Right kidney (tissue), 1 donor: ENCODE measurements around the gene TECPR1.
"Not testable (repeated sequence)": the region's sequence is repeated elsewhere in the genome, so short reads cannot be mapped to it uniquely, and the experiment has no call there.

ENCODE experiments used
- DNase-seq: peaks from one replicate; pipeline ENCODE4 v3.0.0-alpha.2; 2016

Gene TECPR1

DNA sequence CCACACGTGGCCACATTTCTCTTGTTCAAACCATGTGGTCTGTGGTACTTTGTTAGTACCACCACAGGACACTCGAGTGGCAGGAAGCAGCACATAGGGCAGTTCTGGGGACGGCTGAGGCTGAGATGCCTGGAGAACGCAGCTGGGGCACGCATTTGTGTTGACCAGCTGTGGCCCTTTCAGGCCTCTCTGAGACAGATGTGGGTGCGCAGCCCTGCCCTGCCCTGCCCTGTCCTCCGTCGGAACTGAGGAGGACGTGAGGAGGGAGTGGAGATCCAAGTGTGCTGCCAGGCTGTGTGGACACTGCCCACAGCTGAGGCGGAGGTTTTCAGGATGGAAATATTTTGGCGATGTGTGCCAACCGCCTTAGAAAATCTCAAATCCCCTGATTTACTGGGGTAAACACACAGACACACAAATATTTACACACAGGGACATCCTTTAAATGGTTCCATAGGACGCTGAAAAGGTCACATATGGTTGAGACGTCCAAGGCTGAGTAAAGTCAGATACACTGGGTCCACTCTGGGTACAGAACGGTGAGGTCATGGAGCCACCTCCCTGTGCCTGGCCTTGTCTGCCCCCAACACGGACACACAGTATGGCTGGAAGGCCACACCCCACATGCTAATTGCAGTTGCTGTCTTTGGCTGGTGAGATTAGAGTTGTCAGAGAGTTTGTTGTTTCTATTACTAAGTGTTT is 26.0 kb downstream of the TECPR1 start:
- DNase-seq = no peak

DNA sequence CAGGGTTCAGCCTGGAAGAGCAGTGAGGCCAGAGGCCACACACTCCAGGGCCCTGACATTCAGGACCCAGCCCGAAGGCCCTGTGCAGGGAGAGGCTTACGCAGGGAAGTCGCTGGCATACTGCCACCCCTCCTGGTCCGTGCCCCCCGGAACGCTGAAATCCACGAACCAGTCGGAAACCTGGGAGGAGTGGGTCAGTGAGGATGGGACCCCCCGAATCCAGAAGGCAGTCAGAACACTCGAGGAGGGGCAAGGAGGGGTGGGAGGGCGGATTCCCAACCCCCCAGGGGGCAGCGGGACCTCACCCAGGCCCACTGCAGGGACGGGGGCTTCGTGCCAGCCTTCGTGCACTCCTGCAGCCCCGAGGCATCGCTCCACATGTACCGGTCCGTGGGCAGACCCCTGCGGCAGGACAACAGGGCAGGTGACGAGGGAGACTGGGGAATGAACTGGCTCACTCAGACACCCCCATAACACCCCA is 27.3 kb downstream of the TECPR1 start:
- no peak for DNase-seq

DNA sequence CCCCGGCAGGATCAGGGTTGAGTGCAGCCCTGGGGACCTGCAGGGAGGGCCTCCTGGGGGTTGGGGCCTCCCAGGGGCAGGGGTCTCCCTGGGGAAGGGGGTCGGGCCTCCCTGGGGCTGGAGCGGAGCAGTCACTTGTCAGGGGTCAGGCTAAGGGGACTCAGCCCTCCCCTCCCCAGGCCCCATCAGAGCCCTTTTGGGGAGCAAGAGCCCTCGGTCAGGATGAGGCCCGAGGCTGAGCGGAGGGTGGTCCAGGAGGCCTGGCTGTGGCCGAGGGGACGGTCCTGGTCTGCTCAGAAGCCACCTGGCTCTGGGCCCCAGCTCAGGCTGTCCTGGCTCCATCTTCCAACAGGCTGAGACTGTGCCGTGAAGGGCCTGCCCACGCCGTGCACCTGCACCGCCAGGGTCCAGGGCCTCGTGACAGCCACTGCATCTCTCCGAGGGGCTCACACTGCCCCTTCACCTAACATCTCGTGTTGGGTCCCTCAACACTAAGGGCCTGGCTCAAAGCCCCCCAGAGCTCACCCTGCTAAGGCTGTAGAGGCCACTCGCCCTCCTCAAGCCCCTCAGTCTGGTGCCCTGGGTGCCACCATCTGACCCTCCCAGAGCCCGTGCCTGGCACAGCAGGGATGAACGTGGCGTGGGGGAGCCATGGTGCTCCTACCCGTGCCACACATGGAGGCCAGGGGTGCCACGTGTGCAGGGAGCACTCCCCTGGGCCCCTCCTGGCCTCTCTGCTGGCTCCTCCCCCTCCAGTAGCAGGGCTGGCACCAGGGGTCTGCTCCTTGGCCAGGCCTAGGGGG is 27.9 kb downstream of the TECPR1 start:
- DNase-seq = no peak

DNA sequence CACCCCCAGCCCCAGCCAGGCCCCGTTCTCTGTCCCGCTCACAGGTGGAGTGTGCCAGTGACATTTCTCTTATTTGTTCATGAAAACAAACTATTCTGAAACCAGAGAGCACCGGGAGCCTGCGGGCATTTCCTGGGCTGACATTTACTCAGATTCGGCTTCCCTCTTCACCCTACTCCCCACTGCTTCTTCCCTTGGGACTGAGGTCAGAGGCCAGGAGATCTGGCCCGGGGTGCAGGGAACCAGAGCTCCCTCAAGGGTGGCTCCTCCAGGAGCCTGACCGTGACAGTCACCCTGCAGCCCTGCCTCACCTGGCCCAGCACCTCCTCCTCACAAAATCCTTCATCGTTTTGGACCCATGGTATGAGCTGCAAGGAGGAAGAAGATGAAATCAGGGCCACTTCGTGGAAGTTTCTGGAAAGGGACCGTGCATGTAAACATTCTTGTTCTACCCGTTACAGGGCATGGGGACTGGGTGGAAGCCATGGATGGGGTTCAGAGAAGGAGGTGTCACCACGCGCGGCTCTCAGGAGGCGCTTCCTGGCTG is 28.6 kb downstream of the TECPR1 start:
- DNase-seq = no peak

DNA sequence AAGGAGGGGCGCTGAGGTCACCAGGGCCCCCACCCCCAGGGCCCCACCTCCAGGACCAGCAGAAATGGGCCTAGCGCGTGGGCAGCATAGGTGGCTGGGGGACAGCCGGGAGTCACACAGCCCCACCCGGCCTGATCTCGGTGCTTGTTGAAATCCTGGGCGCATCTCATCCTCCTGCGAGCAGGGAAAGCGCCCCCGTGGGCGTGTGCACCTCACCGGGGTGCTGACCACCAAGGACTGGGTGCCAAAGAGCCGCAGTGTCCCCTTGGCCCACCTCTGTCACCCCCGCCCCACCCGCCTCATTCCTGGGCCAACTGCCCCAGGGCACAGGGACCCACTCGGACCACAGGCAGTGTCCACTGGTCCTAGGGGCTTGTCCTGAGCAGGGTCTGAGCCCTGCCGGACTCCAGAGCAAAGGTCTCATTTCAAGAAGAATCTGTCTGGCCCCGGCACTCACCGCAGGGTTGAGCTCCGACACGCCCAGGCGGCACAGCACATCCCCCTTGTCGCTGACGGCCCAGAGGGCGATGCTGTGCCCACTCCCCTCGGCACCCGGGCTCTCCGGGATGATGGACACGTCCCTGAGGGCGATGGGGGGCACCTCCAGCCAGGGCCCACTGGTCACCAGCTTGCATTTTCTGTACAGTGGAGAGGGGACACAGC is 29.4 kb downstream of the TECPR1 start:
- no peak for DNase-seq

DNA sequence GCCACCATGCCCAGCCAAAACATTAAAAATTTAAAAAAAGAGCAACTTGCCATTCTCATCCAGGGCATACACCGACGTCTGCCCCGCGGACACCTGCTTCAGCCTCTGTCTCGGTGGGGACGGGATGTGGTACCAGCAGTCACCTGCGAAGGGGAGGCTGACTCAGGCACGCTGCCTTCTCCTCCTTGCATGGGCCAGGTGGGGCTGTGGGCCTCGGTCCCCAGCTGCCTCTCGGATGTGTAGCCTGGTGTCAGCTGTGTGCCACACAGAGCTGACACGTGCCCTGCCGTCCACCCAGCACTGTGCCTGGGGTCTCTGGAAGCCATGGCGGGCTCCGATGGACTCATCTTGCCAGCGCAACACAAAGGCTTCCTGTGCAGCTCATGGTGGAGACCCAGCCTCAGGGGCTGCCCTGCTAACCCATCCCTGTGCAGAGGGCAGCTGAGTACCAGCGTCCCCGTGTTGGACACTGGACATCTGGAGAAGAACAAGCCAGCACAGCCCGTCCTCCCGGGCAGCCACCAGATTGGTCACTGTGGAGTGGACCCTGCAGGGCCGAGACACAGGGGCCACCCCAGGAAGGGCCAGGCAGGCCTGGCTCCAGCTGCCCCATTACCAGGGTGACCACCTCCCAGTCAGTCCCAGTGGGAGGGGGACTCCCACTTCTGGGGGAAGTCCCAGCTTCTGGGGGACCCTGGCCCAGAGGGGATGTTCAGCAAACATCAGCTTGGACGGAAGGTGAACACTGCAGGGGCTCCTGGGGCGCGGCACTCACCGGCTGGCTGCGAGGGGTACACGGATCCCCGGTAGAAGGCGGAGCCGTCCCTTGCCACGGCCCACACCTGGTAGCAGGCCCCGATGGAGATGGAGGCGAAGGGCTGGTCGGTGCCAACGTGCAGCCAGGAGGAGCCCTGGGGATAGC is 30.2 kb downstream of the TECPR1 start:
- no peak for DNase-seq

DNA sequence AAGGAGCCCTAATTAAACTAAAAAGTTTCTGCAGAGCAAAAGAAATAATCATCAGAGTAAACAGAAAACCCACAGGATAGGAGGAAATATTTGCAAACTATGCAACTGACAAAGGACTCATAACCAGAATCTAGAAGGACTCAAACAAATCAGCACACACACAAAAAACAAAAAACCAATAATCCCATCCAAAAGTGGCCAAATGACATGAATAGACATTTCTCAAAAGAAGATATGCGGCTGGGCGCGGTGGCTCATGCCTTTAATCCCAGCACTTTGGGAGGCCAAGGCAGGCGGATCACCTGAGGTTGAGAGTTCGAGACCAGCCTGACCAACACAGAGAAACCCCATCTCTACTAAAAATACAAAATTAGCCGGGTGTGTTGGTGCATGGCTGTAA is 32.6 kb downstream of the TECPR1 start:
- DNase-seq = not testable (repeated sequence)

DNA sequence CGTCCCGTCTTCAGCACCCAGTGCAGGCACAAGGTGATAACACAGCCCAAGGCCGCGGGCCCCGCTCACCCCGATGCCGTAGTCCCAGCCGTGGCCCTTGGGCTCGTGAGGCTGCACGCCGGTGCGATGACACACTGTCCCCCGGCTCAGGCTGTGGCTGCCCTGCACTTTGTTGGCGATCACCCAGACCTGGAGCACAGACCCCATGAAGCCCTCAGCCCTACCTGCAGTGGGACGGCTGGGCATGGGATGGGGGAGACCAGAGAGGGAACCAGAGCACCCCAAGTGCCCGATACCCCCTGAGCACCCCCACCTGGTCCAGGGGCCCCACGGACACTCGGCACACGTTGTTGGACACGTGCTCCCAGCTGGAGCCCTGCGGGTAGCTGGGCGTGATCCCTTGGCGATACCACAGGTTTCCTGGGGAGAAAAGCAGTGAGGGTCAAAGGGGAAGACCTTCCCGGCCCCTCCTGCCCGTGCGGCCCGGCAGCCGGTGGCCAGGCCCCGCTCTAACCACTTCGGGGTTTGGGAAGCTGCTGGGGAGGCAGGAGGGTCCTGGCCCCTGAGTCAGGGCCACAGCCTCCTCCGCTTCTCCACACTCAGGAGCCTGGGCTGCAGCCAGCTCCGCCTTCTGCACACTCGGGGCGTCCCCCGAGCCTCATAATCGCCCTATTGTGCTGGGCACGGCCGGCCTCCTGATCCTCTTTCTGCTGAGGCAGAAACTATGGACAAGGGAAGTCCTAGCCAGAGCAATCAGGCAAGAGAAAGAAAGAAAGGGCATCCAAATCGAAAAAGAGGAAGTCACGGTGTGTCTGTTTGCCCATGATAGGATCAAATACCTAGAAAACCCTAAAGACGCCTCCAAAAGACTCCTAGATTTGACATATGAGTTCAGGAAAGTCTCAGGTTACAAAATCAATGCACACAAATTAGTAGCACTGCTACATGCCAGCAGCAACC is 34.1 kb downstream of the TECPR1 start:
- no peak for DNase-seq

DNA sequence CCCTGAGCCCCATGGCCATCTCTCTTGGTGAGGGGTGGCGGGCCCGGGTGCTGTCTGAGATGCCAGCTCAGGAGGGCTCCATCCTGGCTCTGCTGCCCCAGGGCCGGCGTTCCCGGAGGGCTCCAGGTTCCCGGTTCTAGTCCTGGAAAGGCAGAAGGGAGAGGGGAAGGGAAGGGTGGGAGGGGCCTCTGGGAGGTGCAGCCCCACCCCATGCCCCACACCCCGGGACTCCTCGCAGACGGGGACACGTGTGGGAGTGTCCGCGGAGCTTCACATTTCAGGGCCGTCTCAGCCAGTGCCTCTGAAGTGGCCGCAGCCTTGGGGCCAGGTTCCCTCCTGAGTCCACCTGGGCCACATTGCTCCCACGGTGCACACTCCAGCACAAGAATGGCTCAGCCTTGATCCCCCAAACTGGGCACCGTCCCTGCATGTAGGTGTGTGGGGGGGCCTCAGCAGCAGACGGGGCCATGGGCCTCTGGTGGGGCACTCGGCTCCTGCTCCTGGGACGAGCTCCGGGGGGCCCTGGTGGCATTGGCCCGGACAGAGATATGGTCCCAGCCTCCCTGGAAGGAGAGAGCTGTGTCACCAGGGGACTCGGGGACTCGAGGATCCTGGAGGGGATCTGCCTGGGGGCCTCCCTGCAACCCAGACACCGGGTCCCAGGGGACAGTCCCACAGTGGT is 35.0 kb downstream of the TECPR1 start:
- no peak for DNase-seq

DNA sequence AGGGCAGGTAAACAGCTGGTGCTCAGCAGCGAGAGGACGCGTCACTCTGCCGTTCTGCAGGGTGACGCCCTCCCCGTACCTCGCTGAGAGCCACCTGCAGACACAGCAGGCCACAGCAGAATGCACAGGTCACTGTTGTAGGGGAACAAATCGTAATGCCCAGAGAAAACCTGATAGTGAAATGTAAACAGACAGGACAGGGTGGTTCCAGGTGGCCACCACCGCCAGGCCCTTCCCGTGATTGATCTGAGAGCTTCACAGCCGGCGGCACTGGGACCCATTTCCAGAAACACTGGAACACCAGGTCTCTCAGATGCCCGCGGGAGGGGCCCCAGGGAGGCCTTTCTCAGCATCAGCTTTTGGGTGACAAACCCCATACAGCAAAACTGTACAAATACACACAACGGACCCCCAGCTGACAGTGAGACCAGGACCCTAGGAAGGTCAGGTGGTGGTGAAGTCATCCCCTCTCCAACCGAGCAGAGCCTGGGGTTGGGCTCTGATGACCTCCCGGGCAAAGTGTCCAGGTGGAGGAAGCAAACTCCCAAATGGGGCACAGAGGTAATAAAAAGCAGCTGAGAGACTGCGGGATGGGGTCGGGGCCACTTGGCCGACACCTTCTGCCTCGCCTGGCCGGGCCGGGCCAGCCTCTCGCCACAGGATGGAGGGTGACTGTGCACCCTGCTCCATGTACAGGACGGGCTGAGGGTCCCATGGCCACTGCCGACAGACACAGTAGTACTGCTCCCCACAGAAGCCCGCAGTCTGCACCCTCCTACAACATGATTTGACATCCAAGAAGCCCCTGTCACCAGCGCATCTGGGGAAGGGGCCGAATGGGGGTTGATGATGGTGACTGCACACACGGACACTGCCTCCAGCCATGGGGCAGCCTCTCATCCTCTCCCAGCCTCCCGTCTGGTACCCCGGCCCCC is 36.2 kb downstream of the TECPR1 start:
- no peak for DNase-seq

DNA sequence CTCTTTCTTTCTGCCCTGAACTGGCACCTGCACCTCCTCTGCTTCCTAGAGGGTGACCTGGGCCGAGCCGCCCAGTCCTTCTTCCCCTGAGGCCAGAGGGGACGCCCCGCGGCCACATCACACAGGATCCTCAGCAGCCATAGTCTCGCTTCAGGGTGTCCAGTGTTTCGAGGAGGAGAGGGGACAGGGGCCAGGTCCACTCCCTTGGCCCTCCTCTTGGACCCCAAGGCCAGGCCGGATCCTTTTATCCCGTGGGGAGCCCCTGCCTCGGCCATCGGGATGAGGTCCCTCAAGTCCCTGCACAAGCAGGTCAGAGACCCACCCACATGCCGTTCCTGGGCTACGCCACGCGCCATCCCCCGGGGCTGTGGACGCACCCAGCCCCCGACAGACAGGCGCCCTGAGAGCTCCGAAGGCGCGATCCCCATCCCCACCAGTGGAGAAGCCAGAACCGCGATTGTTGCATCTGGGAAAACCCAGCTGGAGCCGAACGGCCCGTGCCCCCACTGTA is 37.2 kb downstream of the TECPR1 start:
- no peak for DNase-seq

DNA sequence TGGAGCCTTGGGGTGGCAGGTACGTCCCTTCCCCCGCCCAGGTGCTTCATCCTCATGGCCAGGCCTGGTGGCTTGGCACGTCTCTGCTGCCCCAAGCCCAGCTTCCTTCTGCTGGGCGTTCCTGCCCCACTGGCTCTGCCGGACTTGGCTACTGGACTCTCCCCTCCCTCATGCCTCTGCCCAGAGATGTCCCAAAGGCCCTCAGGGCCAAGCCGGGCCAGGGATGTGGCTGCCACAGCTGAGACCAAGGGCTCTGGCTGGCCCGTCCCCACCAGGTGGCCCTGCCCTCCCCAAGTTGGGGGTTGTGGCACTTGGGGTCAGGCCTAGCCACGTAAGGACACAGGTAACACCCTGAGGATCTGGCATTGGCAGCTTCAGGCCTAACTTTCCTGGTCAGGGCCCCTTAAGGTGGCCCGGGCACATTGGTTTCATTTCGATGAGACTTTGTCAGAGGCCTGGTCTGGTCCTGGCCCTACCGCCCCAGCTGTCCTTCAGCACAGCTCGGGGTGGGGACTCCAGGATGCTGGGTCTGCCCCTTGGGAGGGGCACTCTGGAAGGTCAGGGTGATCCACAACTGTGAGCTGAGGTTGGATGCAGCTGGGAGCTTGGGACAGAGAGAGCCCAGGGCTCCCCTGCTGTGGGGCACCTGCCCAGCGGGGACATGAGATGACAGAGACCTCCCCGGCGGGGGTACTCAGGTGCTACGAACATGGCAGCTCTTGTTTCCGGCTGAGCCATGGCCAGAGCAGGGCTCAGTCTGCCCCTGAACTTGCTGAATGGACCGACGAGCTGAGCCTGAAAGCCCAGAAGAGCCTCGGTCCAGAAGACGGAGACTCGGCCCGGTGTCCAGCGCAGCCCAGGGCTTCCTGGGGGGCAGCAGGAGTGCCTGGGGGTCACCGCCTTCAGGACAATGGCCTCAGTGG is 37.9 kb downstream of the TECPR1 start:
- no peak for DNase-seq

DNA sequence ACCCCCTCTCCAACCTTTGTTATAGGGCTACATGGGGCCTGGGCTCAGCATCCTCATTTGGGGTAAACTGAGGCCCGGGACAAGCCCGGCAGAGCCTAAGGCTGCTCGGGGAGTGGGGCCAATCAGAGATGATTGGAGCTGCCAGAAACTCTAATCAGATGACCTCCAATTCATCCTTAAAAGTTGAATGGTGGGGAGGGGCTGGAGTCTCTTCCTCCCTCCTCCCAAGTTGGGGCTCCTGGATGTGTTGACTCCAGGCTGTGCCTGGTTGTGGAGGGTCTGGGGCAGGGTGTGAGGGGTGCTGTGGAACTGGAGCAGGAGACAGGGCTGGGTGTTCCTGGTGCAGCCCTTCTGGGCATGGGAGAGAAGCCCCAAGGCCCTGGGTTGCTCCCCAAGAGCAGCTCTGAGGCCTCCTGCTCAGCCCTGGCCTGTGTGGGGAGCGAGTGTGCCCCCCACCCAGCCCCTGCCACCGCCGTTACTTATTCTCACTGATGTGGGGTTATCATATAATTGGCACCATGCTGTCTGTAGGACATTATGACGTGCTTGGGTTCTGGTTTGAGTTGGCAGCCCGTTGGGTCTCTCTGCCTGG is 38.6 kb downstream of the TECPR1 start:
- no peak for DNase-seq

DNA sequence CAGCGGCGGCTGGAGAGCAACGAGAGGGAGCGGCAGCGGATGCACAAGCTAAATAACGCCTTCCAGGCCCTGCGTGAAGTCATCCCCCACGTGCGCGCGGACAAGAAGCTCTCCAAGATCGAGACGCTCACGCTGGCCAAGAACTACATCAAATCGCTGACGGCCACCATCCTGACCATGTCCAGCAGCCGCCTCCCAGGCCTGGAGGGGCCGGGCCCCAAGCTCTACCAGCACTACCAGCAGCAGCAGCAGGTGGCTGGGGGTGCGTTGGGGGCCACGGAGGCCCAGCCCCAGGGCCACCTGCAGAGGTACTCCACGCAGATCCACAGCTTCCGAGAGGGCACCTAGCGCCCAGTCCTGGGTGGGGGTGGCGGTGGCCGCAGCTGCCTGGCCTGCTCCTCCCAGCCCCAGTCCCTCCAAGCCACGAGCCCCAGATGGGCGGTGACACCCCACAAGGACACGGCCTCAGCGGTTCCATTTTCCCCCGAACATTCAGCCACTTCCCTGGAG is 39.4 kb downstream of the TECPR1 start:
- DNase-seq = no peak

DNA sequence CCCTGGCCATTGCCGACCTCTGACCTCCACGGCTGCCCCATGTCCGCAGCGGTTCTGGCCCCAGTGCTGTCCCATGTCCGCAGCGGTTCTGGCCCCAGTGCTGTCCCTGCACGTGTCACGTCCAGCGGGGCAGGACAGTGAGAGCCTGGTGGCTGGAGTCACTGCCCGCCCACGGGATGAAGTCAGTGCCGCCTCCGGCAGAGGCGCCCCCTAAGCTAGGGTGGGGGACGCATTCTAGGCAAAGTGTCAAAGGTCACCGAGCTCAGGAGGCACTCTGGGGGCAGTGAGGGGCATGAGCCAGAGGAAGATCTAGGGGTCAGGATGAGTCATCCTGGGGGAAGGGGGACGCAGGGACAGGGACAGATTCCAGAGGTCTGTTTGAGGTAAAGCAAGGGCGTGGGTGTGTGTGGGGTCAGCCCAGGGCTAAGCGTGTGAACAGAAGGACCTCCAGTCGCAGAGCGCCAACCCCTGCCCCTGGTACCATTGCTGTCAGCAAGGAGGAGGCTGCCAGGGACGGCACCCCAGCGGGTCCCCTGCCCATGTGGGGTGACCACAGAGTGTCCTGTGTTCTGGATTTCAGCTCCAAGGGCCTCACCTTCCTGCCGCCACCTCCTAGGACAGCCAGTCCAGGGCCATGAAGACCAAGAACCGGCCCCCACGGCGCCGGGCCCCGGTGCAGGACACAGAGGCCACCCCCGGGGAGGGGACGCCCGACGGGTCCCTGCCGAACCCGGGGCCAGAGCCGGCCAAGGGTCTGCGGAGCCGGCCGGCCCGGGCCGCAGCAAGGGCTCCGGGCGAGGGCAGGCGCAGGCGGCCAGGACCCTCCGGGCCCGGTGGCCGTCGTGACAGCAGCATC is 40.1 kb downstream of the TECPR1 start:
- no peak for DNase-seq

DNA sequence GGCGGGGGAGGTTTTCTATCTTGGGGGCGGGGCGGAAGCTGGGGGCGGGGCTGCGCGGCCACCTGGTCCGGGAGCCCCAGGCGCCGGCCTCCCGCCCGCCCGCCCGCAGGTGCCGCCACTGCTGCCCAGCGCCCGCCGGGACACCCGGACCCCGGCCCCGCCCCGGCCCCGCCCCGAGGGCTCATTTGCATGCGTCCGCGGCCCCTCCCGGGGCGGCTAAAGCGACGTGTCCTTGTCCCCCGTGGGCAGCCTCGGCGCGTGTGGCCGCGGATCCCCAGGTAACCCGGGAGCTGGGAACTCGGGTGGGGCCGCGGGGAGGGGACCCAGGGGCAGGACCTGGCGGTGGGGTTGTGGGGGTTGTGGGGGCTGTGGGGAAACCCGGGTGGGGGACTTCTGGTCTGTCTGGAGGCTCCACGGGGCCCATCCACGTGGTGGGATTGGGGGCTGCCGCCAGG is 40.8 kb downstream of the TECPR1 start, which contains the start of gene BHLHA15:
Gene BHLHA15, plus strand, starts transcription at position 219 of the 455 bp plus-strand sequence. CDS start 871 bp downstream, outside the sequence.
- no peak for DNase-seq
